Left kidney (tissue), 2 donors: ENCODE measurements around the gene CNIH3. TPM values are rescaled to one million over a fixed set of nuclear protein-coding genes. Genes with fewer than 3 reads are reported as not detected.

Experiments
- DNase-seq: peaks from one replicate; pipeline ENCODE4 v3.0.0-alpha.2; 2013
- polyA plus RNA-seq: library from polyadenylated mRNA; unstranded; fragments of 120-200 nt; gene quantifications from one replicate; pipeline ENCODE4 v1.2.1, GENCODE V29; 2013; ENCODE audit not compliant: insufficient read length

CNIH3 gene
- polyA plus RNA-seq, 1 donor, result 10.5 TPM

DNA sequence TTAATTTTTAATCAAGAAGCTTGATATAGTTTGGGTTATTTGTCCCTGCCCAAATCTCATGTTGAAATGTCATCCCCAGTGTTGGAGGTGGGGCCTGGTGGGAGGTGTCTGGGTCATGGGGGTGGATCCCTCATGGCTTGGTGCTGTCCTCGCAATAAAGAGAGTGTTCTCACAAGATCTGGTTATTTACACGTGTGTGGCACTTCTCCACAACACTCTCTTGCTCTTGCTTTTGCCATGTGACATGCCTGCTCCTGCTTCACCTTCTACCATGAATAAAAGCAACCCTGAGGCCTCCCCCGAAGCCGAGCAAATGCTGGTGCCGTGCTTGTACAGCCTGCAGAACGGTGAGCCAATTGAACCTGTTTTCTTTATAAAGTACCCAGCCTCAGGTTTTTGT lies 2.6 kb upstream of the CNIH3 start:
- no peak for DNase-seq

DNA sequence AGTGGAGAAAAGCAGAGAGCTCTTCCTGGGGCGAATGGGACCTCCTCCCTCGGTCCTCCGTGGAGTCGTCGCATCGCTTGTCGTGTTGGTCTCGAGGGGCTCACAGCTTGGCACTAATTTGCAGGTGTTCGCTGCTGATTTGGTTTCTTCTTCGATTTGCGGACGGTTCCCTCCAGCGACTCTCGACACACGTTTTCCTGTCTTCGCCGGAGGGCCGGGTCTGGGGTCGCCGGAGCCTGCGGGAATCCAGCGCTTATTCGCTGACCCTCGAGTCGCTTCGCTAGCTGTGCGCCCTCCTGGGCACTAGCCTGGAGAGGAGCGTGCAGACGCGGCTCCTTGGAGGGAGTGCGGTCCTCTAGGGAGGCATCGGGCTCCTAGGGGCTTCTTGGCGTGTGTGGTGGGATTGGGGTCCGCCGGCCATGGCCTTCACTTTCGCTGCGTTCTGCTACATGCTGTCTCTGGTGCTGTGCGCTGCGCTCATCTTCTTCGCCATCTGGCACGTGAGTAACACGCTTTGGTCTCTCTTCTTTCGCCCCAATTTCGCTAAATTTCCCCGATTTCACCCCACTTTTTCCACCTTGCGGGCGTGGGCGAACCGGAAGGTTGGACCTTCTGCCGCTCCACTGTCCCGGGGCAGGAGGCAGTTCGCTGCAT lies 766 bp downstream of the CNIH3 start:
- no peak for DNase-seq

DNA sequence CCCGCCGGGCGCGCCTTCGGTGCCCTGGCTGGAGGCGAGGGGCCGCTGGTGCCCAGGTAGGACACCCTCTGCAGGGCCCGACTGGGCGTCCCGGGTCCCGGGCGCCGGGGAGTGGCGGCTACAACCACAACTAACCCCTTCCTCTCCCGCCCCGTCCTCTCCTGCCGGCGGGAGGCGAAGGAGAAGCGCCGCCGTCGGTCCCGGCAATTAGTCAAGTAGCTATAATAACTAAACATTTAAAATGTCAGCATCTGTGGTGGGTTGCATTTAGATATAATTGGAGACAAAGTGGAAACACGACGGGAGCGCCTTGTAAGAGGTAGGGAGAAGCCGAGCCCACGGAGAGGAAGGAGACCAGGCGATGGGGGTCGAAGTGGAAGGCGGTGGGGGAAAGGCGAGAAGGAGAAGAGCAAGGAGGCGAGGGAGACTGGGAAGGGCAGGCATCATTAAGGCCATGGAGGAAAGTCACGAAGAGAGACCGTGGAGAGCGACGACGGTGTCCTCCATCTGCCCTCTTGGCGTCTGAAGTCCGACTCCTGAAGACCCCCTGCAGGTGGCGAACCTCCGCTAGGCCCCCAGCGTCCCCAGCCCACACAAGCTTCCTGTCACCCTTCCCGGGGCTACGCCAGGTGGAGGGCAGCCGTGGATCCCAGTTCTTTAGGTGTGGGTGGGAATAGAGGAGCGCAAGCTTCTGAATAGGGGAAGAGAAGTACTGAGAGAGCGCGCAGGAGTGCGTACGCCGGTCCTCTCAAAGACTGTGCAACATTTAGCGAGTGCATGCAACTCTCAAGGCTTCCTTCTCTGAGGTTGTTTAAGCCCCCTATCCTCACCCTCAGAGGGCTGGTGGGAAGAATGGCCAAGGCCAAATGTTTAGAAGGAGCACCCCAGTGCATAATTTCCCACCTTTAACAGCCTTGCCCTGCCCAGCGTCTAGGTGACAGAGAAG lies 1.6 kb downstream of the CNIH3 start:
- no peak for DNase-seq

DNA sequence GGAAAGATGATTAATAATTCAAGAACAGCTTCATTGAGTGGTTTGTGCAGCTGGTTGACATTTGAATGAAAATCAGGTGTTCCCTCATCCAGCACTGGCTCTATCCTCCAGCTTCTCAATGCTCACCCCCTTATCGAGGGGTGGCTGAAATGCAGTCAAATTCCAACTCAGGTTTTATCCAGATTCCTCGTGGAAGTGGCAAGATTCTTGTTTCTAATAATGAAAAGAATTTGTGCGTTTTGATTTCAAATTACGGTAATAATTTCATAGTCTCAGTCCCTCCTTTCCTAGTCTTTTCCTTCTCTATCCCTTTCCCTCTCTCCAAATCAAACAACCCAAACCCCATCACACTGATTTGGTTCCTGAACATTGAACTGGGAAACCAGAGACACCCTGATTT lies 3.1 kb downstream of the CNIH3 start:
- DNase-seq, result no peak

DNA sequence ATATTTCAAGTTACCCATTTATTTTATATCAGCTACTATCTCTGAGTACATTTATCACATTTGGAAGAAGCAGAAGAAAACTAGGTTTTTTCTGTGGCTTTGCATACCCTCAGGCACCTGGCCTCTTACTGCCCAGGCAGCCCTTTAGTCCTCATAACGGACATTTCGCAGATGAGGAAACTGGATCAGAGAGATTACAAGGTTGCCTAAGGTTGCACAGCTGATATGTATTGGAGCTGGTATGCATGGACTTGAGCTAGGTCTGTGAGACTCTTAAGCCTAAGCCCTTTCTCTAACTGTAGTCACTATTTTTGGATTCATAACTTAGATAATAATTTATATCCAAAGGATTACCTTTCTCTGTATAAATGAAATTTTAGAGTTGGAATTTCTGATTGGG lies 4.0 kb downstream of the CNIH3 start:
- DNase-seq, result no peak

DNA sequence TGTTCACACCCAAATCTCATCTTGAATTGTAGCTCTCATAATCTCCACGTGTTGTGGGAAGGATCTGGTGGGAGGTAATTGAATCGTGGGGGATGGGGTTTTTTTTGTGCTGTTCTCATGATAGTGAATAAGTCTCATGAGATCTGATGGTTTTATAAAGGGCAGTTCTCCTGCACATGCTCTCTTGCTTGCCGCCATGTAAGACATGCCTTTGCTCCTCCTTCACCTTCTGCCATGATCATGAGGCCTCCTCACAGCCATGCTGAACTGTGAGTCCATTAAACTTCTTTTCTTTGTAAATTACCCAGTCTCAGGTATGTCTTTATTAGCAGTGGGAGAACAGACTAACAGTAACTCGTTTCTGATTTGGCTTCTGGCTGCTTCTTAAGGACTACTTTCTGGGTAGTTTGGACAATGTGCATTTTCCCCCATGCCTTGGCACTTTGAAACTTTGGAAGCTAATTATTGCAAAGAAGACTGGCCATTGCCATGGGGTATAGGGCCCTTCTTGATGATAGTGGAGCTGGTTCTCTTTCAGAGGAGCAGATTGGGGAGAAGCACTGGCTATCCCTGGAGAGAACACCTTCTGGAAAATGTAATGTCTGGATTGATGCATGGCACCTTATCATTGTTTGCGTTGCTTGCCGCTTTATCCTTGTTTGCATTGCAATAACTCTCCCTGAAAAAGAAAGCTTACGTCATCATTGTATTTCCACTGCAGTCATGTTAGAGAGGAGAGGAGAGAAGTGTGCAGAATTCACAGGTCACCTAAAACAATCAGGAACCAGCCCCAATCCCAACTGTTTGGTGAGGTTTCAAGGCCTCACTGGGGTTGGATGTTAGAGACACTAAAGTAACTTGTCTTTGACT lies 5.9 kb downstream of the CNIH3 start:
- DNase-seq, result no peak

DNA sequence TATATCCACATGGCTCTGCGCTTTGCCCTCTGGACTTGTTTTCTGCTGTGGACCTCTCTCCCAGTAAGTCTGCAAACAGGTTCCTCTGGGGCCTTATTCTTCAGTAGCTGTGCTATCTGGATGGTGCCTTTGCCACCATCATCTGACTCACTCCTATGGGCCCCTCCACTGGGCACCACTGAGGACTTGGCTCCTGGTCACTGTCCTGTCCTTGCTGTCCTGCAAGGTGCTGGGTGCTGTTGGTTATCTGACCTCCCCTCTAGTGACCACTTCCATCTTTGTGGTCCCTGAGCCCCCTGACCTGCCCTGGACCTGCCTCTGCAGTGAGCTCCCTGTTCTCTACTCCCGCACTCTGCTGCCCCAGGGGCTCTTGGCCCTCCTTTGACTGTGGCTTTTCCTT lies 6.7 kb downstream of the CNIH3 start:
- DNase-seq, result no peak

DNA sequence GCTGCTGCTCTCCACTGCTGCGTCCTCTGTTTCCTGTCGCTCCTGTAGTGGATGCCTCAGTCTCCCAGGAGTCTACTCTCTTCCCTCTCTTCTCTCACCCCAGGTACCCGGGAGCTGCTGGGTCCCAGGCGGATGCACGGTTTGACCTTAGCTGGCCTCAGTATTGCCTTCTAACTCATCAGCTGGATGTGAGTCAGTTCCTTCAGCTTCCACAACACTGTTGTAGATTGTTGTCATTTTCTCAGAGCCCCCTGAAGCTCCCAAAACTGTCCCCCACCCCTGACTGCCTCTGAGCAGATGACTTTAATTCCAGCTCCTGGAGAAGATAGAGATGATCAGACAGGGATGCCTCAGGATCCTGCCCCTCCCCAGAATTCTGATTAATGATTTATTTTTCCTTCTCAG lies 7.2 kb downstream of the CNIH3 start:
- no peak for DNase-seq

DNA sequence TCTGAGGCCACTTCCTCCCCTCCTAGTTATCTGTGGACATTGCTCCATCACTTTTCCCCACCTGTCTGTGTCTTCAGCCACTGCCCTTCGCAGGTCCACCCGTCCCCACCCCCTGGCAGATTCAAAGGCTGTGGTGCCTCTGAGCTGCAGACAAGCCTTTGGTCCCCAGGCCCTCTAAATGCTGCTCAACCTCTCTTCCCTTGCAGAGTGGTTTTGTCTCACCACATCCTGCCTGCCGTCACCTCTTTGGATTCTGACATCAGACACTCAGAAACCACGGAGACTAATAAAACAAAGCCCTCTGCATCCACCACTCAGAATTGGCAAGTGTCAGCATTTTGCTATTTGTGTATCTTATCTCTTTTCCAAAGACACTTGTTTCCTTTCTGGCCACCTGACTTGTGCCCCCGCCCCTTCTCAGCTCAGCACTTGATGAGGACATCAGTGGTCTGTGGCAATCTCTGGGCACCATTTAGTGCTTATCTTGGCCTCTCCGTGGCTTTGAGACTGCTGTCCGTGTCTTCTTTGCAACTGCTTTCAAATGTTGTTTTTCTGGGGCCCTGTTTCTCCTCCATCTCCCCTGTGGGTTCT lies 7.7 kb downstream of the CNIH3 start:
- DNase-seq, result no peak

DNA sequence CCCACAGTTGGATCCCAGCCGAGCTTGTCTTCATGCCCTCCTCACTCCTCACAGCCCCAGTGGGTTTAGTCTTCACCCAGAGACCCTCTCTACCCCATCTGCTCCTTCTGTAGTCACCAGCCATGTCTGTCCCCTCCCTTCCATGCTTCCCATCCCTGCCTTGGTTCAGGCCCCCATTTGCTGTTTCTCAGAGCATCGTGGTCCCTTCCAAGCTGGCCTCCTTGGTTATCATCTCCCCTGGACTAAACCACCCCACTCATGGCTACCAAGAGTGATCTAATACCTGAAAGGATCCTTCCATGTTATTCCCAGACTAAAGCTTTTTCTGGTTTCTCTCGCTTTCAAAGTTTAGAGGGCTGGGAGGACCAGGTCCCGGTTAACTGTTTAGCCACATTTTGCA lies 8.3 kb downstream of the CNIH3 start:
- DNase-seq, result no peak

DNA sequence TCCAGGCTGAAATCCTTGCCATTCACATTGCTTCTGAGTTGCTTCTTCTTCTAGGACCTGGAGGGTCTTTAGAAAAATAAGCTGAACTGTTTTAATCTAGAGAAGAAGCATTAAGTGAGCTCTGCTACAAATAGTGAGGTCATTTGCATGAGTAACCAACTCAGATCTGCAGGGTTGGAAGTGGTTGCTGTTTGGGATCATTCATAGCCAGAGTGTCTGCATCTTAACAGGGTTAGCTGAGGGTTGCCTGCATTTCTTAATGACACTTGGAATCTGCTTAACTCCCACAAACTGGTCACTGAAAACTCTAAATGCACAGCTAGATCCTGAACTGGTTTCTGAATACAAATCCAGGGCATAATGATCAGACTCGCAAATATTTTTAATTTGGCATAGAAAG lies 9.9 kb downstream of the CNIH3 start:
- DNase-seq, result no peak

DNA sequence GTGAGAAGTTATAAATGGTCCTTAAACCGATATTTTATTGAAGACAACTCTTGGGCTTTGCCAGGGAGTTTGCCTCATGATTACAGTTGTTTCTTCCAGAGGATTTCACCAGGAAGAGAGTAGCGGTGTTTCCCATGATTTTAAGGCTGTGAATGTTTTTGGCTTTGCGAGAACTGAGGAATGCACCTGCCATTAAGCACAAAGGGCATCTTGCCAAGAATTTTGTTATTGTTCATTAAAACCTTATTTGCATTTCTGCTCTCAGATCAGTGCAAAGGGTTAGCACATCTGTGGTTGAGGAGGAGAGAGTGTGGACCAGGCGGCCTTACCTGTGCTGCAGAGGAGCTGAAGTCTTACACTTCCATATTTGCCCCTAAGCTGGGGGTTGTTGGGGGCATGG lies 13.8 kb downstream of the CNIH3 start:
- DNase-seq, result no peak

DNA sequence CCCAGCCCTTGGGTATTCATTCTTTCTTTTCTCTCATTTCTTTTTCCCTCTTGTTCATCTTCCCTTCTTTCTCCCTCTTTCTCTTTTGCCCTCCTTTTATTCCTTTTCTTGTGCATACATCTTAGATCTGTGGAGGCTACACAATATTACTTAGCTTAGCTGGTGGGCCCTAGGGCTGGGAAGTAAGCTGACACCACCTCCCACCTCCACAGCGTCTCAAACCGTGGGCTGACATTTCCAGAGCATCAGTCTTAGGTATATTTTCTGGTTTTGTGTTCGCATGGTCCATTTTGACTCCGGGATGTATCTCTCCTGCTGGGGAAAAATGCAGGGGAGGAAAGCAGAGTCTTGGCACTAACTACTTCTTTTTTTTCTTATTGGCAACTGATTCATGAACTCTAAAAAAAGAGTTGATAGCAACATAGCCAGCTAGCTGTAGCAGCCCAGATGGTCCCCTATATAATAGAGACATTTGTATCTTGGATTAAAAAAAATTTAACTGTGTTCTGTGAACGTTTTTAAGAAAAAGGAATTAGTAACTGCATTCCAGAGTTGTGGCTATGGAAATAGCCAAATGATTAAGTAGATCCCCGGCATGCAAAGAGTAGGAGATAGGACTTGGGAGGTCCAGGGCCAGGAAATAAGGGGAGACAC lies 15.5 kb downstream of the CNIH3 start:
- DNase-seq, result no peak

DNA sequence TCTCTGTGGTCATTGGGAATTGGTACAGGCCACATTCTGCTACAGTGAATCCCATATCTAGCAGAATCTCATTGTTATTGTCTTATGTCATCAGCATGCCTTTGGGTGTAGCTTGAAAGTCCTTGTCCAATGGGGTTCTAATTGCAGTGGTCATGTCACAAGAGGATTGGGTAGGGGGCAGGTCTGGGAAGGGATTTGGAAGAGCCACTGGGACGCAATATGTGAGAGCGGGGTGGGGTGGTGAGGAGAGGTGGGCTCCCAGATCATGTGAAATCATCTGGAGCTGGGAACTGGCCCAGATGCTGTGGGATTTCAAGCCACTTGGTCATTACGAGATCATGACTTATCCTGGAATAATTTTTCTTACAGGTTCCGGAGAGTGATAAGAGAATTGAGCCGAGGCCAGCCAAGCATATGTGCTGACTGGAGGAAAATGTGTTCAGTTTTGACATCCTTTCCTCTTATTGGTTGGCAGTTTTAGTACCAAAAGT lies 16.3 kb downstream of the CNIH3 start:
- DNase-seq, result no peak

DNA sequence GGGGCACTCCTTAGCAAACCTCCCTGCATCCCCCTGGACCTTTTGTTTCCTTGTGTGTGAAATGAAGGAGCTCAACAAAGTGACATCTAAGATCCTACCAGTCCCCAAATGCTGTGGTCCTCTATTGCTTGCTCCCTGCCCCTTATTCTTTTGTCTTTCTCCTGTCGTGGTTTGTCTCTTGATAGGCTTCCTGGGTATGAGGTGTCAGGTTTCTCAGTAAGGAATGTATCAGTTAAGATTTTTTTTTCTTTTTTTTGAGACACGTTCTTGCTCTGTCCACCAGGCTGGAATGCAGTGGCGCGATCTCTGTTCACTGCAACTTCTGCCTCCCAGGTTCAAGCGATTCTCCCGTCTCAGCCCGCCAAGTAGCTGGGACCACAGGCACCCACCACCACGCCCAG lies 16.8 kb downstream of the CNIH3 start:
- DNase-seq, result no peak

DNA sequence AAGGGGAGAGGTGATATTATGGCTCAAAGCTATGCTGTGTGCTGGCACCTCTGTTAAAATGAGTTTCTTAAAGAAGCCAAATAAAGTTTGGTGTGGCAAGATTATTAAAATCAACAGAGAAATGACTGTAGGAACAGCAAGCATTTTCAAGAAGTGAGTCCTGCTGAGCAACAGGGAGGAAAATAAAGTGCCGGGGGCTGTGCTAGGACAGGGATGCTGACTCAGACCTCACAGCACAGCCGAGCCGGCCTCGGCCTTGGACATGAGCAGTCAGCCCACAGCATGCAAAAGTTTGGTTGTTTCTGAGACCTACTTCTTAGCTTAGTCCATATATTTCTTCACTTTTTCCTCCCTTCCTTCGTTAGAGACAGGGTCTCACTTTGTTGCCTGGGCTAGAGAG lies 19.2 kb downstream of the CNIH3 start:
- DNase-seq, result no peak

DNA sequence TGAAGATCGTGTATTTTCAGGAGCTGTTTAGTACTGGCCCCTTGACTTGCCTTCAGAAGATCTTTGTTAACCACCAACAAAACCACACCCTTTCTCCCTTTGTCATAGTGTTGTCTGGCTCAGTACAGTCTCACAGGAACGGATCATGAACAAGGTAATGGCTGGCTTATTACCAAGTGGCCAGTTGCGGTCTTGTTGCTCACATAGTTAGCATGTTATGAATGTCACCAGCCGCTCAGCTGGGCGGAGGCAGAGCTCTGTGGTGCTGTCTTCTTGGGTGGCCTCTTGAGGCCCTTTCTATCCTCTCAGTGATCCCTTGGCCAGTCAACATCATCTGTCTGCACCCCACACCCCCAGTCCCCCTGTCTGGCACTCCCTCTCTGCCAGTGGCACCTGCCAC lies 21.4 kb downstream of the CNIH3 start:
- no peak for DNase-seq

DNA sequence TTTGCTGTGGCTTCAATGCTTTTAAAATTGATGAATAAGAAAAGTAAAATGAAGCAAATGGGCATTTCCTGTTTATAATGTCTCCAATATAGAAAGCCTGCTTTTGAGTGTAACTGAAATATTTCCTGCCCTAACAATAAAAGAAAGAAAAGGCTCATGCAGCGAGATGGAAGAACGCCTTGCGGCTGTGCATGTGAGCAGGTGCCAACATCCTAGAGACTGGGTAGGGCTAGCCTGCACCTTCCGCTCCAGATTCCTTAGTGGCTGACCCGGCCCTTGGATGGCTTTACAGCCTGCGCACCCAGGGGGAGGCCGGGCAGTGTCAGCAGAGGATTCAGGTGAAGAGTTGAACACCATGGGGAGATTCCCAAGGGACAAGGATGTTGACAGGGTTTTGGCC lies 21.8 kb downstream of the CNIH3 start:
- DNase-seq, result no peak

DNA sequence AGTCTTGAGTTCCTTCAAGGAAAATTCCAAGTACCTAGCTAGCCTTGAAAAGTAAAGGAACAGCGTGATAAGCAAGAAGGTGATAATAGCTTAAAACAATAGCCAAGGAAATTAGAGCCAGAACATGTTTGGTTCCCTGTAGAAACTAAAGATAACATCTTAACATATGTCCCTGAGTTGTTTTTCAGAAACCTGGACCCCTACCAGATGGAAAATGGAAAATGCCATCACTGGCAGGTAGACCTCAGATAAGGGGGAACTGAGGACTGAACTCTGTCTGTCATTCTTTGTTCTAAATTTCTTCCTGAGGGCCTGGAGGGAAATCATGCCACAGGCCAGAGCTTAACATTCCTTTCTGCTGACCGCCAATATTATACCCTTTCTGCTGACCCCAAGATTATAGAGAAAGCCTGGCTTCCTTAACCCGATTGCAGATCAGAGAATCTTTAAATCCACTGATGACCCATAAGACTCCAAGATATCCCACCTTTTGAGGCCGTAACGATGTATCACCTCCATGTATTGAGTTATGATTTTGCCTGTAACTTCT lies 23.4 kb downstream of the CNIH3 start:
- no peak for DNase-seq

DNA sequence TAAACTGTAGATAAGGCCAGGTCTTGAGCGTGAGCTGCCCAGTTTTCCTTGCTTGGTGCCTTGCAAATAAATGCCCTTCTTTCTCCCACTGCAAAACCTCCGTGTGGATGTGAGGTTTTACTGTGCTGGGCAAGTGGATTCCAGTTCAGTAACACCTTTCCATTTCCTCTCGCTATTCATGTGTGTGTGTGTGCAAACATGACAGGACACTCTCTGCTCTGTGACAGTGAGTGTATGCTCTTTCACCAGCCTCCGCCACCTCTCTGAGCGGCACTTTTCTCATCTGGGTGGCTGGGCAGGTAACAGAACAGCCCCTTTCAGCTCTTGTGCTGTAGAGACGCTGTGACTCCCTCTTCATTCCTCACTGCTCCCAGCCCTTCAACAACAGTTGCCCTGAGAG lies 23.9 kb downstream of the CNIH3 start:
- DNase-seq, result no peak

DNA sequence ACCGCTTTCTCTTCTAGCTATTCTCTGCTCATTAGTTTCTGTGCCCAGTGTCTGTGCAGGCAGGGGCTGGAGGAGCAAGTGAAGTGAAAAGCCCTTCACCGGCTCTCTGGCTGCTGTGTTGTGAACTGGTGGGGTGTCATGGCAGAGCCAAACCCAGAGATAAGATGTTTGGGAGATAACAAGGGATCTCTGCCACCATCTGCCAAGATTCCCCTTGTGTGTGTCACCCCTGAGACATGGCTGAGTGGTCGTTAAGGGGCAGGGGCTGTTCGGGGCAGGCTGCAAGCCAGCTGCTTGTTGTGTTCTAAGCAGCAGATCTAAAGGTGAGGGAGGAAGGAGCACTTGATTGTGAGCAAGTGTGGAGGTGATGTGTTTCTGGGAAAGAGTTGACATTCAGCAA lies 24.5 kb downstream of the CNIH3 start:
- no peak for DNase-seq
